ENCODE measurements around the gene CEP72. TPM values are rescaled to one million over a fixed set of nuclear protein-coding genes. Genes with fewer than 3 reads are reported as not detected.
"Not testable (repeated sequence)": the region's sequence is repeated elsewhere in the genome, so short reads cannot be mapped to it uniquely, and the experiment has no call there.

CEP72 gene
- total RNA-seq, 3 donors from 2014 or later: 1.9 to 10.5 (median 4.3) TPM

DNA sequence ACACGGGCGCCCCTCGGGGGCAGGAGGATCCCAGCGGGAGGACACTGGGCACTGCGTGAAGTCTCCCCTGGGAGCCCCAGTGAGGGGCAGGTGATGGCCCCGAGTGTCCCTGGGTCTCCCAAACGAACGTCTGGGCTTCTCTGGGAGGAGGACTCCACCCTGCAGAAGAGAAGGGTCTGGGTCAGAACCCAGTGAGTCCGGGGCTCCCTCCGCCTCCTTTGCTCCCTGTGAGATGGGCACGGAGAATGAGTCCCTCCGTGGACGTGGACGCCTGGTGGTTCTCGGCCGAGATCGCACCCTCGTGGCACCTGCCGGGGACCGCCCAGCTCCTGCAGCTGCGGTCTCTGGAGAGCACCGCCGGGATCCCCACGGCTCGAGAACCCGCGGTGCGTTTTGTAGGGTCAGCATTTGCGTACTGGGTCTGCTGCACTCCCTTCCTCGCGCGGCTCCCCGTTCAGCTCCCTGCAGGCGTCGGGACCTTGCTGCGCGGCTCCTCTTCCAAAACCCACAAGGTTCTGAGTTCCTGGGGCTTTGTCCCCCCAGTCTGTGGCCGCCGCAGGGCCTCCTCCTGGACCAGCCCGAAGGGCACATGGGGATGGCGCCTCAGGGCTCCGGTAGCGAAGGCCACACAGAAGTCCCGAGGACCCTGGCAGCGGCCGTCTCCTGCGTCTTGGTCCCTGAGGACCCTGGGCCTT, 10.2 kb upstream of the CEP72 start:
- TF ChIP-seq POLR2AphosphoS5 (IDR thresholded peaks at IDR 0.05): no peak
- TF ChIP-seq, protein P1, sequence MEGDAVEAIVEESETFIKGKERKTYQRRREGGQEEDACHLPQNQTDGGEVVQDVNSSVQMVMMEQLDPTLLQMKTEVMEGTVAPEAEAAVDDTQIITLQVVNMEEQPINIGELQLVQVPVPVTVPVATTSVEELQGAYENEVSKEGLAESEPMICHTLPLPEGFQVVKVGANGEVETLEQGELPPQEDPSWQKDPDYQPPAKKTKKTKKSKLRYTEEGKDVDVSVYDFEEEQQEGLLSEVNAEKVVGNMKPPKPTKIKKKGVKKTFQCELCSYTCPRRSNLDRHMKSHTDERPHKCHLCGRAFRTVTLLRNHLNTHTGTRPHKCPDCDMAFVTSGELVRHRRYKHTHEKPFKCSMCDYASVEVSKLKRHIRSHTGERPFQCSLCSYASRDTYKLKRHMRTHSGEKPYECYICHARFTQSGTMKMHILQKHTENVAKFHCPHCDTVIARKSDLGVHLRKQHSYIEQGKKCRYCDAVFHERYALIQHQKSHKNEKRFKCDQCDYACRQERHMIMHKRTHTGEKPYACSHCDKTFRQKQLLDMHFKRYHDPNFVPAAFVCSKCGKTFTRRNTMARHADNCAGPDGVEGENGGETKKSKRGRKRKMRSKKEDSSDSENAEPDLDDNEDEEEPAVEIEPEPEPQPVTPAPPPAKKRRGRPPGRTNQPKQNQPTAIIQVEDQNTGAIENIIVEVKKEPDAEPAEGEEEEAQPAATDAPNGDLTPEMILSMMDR (IDR thresholded peaks at IDR 0.05): no peak
- no peak for TF ChIP-seq POLR2A (IDR thresholded peaks at IDR 0.05)

DNA sequence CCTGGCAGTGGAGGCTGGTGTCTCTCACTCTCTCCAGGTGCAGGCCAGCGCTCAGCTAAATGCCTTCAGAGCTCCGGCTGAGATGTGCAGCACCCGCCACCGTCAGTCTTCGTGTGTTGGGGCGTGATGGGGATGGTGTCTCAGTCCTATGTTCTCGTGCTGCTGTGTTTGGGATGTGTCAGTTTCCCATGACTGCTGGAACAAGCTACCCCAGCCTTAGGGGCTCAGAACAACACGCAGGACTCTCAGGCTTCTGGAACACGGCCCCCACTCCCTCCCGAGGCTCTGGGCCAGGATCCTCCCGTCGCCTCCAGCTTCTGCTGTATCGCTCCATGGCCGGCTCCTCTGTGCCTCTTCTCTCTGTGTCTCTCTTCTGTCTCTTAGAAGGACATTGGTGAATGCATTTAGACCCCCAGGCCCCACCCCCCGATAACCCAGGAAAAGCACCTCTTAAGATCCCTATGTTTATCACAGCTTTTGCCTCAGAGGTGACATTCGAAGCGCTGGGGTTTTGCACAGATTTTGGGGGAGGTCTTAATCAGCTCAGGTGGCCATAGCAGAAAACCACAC, 9.6 kb upstream of the CEP72 start:
- peaks cover 4 to 62% of the 10 kb centered on the region in 2 donors for H3K27me3 ChIP-seq
- H3K4me3 ChIP-seq: no peak overlapping the region
- H3K27ac ChIP-seq: no peak overlapping the region
- H3K36me3 ChIP-seq: no peaks in the 10 kb centered on the region
- TF ChIP-seq, protein P1 (IDR thresholded peaks at IDR 0.05): no peak
- TF ChIP-seq POLR2AphosphoS5 (IDR thresholded peaks at IDR 0.05): no peak
- TF ChIP-seq POLR2A (IDR thresholded peaks at IDR 0.05): no peak
- intact Hi-C loops (cut with DNase I; ENCODE audit: low total_unique reads): no loop called here
- no peaks in the 10 kb centered on the region for H3K9me3 ChIP-seq
- H3K4me1 ChIP-seq: no peaks in the 10 kb centered on the region
- DNase-seq (ENCODE audit: low spot score in 2 of 2): no peak

More for the DNA sequence above, 10.2 kb upstream of the CEP72 start:
- Histone ChIP-seq H3K4me3 (no peak overlapping the region), H3K4me1 (no peaks in the 10 kb centered on the region), H3K27me3 (peaks cover 4 to 56% of the 10 kb centered on the region in 2 donors), H3K36me3 (no peaks in the 10 kb centered on the region), H3K27ac (no peak overlapping the region), H3K9me3 (no peaks in the 10 kb centered on the region)
- DNase-seq (ENCODE audit: low spot score in 2 of 2): no peak
- intact Hi-C loops (cut with DNase I; ENCODE audit: low total_unique reads): no loop called here

DNA sequence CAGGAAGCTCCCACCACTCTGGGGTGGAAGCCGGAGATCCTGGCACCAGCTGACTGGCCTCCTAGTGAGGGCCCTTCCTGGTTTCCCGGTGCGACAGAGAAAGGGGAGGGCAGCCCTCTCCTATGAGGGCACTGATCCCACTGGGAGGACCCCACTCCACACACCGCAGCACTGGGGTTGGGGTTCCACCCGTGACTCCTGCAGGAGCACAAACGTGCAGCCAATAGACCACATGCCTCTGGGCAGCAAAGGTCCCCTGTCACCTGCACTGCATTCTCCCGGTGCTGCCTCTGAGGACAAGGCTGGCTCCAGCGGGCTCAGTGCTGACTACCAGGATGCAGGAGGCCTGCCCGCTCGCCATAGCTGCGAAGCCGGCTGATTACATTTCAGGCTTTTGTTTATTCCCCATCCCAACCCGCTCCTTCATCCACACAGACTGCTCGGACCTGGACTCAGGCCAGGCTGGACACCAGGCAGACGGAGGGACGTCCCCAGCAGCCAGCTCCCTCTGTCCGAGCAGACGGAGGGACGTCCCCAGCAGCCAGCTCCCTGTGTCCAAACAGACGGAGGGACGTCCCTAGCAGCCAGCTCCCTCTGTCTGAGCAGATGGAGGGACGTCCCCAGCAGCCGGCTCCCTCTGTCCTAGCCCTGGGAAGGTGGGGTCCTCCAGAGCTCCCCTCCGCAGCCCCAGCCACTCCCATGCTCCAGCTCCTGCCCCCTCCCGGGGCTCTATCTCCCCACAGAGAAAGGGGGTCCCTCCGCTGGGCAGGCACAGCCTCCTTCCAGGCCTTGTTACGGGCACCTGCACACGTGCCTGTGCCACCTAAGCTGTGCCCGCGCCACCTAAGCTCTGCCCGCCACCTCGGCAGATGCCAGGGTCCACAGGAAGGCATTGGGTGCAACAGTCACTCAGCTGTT, 8.8 kb upstream of the CEP72 start:
- TF ChIP-seq, protein P1 (IDR thresholded peaks at IDR 0.05): no peak
- TF ChIP-seq POLR2A (IDR thresholded peaks at IDR 0.05) (no peak), POLR2AphosphoS5 (IDR thresholded peaks at IDR 0.05) (no peak)
- Histone ChIP-seq H3K27ac (no peak overlapping the region), H3K9me3 (no peaks in the 10 kb centered on the region), H3K4me1 (no peaks in the 10 kb centered on the region), H3K27me3 (peaks cover 4 to 69% of the 10 kb centered on the region in 2 donors), H3K36me3 (no peaks in the 10 kb centered on the region), H3K4me3 (no peak overlapping the region)
- intact Hi-C loops (cut with DNase I; ENCODE audit: low total_unique reads): no loop called here
- no peak for DNase-seq (ENCODE audit: low spot score in 2 of 2)

DNA sequence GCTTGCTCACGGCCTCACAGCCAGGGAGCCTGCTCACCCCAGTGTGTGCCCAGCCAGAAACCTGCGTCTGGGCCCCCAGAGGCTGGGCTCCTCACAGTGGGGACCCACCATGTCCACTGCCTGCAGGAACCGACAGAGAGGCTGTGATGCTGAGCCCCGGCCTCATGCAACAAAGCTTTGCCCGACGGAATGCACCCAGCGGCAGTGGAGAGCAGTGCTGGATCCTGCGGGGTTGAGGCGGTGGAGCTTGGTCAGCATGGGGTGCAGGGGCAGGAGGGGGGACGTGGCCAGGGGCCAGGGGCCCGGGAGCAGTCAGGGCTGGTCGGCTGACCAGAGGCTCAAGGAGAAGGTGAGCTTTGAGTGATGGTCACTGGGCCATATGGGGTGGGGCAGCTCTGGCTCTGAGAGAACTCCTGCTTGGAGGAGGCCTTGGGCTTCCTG, 7.7 kb upstream of the CEP72 start:
- no peak for DNase-seq (ENCODE audit: low spot score in 2 of 2)
- no peaks in the 10 kb centered on the region for H3K36me3 ChIP-seq

DNA sequence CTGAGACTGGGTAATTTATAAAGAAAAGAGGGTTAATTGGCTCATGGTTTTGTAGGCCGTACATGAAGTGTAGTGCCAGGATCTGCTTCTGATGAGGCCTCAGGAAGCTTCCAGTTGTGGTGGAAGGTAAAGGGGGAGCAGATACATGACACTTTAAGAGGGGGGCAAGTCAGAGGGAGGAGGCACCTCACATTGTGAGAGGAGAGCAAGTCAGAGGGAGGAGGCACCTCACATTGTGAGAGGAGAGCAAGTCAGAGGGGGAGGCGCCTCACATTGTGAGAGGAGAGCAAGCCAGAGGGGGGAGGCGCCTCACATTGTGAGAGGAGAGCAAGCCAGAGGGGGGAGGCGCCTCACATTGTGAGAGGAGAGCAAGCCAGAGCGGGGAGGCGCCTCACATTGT, 7.0 kb upstream of the CEP72 start:
- H3K9me3 ChIP-seq; H3K36me3 ChIP-seq; intact Hi-C loops (cut with DNase I; ENCODE audit: low total_unique reads); H3K4me3 ChIP-seq; DNase-seq (ENCODE audit: low spot score in 2 of 2); H3K27ac ChIP-seq; H3K4me1 ChIP-seq: not testable (repeated sequence)
- peaks cover 0 to 66% of the 10 kb centered on the region in 2 donors for H3K27me3 ChIP-seq

More for the DNA sequence above, 7.7 kb upstream of the CEP72 start:
- H3K27me3 ChIP-seq: peaks cover under 1 to 69% of the 10 kb centered on the region in 2 donors
- H3K27ac ChIP-seq: no peak overlapping the region
- intact Hi-C loops (cut with DNase I; ENCODE audit: low total_unique reads): no loop called here
- no peak overlapping the region for H3K4me3 ChIP-seq
- no peaks in the 10 kb centered on the region for H3K4me1 ChIP-seq
- TF ChIP-seq POLR2AphosphoS5 (IDR thresholded peaks at IDR 0.05) (no peak), POLR2A (IDR thresholded peaks at IDR 0.05) (no peak)
- TF ChIP-seq, protein P1 (IDR thresholded peaks at IDR 0.05): no peak
- H3K9me3 ChIP-seq: no peaks in the 10 kb centered on the region

Data from breast epithelium (tissue), 4 donors.